Activated T-helper 1 cell treated with Interleukin-2 at 50 U/mL for 16 hours (primary cell): ENCODE measurements around the gene HOXD4.

ENCODE experiments used
- DNase-seq: peaks from one replicate; pipeline ENCODE4 v3.0.0-alpha.2; 2020; ENCODE audit warnings: low read depth

The HOXD4 gene

GRCh38 chr2:176139661-176140512 lies 11.5 kb upstream of the HOXD4 start:
- DNase-seq = no peak

- DNase-seq = no peak
Measured at GRCh38 chr2:176140513-176141317, 10.6 kb upstream of the HOXD4 start.

- no peak for DNase-seq
Measured at GRCh38 chr2:176142281-176142680, 9.1 kb upstream of the HOXD4 start.

GRCh38 chr2:176145085-176145969 lies 6.0 kb upstream of the HOXD4 start:
- DNase-seq = no peak

GRCh38 chr2:176146101-176146500 lies 5.2 kb upstream of the HOXD4 start:
- no peak for DNase-seq

GRCh38 chr2:176146645-176147044 lies 4.7 kb upstream of the HOXD4 start:
- no peak for DNase-seq

GRCh38 chr2:176147210-176147799 lies 4.0 kb upstream of the HOXD4 start:
- DNase-seq = no peak

GRCh38 chr2:176147800-176148496 lies 3.4 kb upstream of the HOXD4 start:
- DNase-seq = no peak

- no peak for DNase-seq
Measured at GRCh38 chr2:176148751-176149421, 2.5 kb upstream of the HOXD4 start.

GRCh38 chr2:176149481-176149938 lies 1.8 kb upstream of the HOXD4 start:
- DNase-seq = no peak

- DNase-seq = no peak
Measured at GRCh38 chr2:176149939-176150583, 1.3 kb upstream of the HOXD4 start.

GRCh38 chr2:176150584-176151441 lies 537 bp upstream of the HOXD4 start:
- DNase-seq = no peak

- no peak for DNase-seq
Measured at GRCh38 chr2:176152350-176153181, 1.2 kb downstream of the HOXD4 start.

- DNase-seq = no peak
Measured at GRCh38 chr2:176154576-176155252, 3.4 kb downstream of the HOXD4 start.

GRCh38 chr2:176155356-176156044 lies 4.2 kb downstream of the HOXD4 start:
- no peak for DNase-seq

GRCh38 chr2:176156301-176156806 lies 5.0 kb downstream of the HOXD4 start:
- no peak for DNase-seq
